IPS-18c (cell line): ENCODE measurements around the gene CHTOP.

ENCODE experiments used
- H3K4me3 ChIP-seq: 2 replicates; pipeline ENCODE4 v1.7.0; 2013; ENCODE audit warnings: low read depth, mild to moderate bottlenecking, low read length, moderate library complexity; ENCODE audit not compliant: insufficient read depth
- H3K9me3 ChIP-seq: one replicate; pipeline ENCODE4 v1.6.1; 2013; ENCODE audit warnings: mild to moderate bottlenecking, low read length, moderate library complexity; ENCODE audit not compliant: control insufficient read depth, insufficient read depth

CHTOP gene

DNA sequence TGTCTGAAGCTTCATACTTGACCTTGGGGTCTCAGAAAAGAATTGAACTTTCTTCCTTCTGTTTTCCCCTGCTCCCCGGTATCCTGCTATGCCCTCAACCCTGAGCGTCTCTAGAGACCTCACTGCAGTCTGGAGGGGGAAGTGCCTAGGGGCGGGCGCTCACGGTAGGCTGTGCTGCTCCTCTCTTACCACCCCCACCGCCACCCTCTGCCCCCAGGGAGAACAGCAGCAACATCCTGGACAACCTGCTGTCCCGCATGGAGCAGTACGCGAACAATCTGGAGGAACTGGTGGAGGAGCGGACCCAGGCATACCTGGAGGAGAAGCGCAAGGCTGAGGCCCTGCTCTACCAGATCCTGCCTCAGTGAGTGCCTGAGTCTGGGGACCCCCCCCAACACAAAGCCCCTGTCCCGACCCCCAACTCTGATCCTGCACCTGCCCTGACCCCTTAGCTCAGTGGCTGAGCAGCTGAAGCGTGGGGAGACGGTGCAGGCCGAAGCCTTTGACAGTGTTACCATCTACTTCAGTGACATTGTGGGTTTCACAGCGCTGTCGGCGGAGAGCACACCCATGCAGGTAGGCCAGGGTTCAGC is 55.0 kb downstream of the CHTOP start:
- H3K9me3 ChIP-seq: peaks cover 2% of the 10 kb centered on the region

DNA sequence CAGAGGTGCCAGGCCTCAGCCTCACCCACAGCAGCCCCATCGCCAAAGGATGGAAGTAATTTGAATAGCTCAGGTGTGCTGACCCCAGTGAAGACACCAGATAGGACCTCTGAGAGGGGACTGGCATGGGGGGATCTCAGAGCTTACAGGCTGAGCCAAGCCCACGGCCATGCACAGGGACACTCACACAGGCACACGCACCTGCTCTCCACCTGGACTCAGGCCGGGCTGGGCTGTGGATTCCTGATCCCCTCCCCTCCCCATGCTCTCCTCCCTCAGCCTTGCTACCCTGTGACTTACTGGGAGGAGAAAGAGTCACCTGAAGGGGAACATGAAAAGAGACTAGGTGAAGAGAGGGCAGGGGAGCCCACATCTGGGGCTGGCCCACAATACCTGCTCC is 59.6 kb downstream of the CHTOP start:
- Histone ChIP-seq H3K4me3 (no peak overlapping the region), H3K9me3 (no peaks in the 10 kb centered on the region)

More for the DNA sequence above, 55.0 kb downstream of the CHTOP start:
- no peak overlapping the region for H3K4me3 ChIP-seq
